OCI-LY7 (cell line): ENCODE results near the gene KCTD17. TPM values are rescaled to one million over a fixed set of nuclear protein-coding genes. Genes with fewer than 3 reads are reported as not detected.

Experiments
- BruUV-seq: library from RNA; stranded (reverse); fragments of 400-500 nt; replicated peaks from 2 replicates; lab custom pipeline; 2021; lab: Mats Ljungman, UMichigan
- CTCF ChIA-PET: fragments of 300-600 bp; sonication (Branson Sonifier 250); formaldehyde crosslinking; loops from one replicate; lab custom pipeline; 2022; ENCODE audit warnings: antibody characterized with exemption; ENCODE audit not compliant: unreplicated experiment; lab: Charles Lee
- POLR2A ChIA-PET: fragments of 300-600 bp; sonication (Branson Sonifier 250); formaldehyde crosslinking; loops from one replicate; lab custom pipeline; 2022; ENCODE audit warnings: antibody characterized with exemption; lab: Charles Lee
- DNase-seq: peaks from one replicate; pipeline ENCODE4 v3.0.0-alpha.2; 2015; ENCODE audit warnings: low spot score
- H2AFZ ChIP-seq: fragments of 200-600 bp; sonication (generic), shearing (Covaris generic); 2 replicates; pipeline ENCODE4 v1.6.1; 2014; ENCODE audit warnings: mild to moderate bottlenecking, antibody characterized with exemption, low read length, moderate library complexity
- H3K27ac ChIP-seq: fragments of 200-600 bp; sonication (generic); 2 replicates; pipeline ENCODE4 v1.5.1; 2014; ENCODE audit warnings: mixed run types, low read depth, mild to moderate bottlenecking, moderate library complexity, low read length, inconsistent platforms; ENCODE audit not compliant: poor library complexity, severe bottlenecking
- H3K36me3 ChIP-seq: fragments of 200-600 bp; sonication (generic); 2 replicates; pipeline ENCODE4 v1.6.1; 2014; ENCODE audit warnings: mild to moderate bottlenecking, antibody characterized with exemption, low read length, moderate library complexity, mixed read lengths; ENCODE audit not compliant: insufficient read depth
- H3K4me1 ChIP-seq: fragments of 200-600 bp; sonication (generic); 2 replicates; pipeline ENCODE4 v1.5.1; 2014; ENCODE audit warnings: mild to moderate bottlenecking, low read length; ENCODE audit not compliant: insufficient read depth, poor library complexity, severe bottlenecking
- H3K4me2 ChIP-seq: fragments of 200-600 bp; sonication (generic); 2 replicates; pipeline ENCODE4 v1.6.1; 2014; ENCODE audit warnings: mild to moderate bottlenecking, low read length
- H3K4me3 ChIP-seq: fragments of 200-600 bp; sonication (generic); 2 replicates; pipeline ENCODE4 v1.5.1; 2014; ENCODE audit warnings: mild to moderate bottlenecking, low read depth, low read length; ENCODE audit not compliant: poor library complexity, severe bottlenecking
- H3K79me2 ChIP-seq: fragments of 200-600 bp; sonication (generic); 2 replicates; pipeline ENCODE4 v1.6.1; 2016; ENCODE audit warnings: low read depth, mild to moderate bottlenecking, low read length, moderate library complexity, mixed read lengths; ENCODE audit not compliant: insufficient read depth
- H3K9me2 ChIP-seq: fragments of 200-600 bp; sonication (generic); 2 replicates; pipeline ENCODE4 v1.6.1; 2016; ENCODE audit warnings: mild to moderate bottlenecking, low read length, mixed read lengths; ENCODE audit not compliant: insufficient read depth
- H3K9me3 ChIP-seq: fragments of 200-600 bp; sonication (generic); 2 replicates; pipeline ENCODE4 v1.6.1; 2014; ENCODE audit warnings: mild to moderate bottlenecking, mixed run types, low read length, mixed read lengths
- H4K20me1 ChIP-seq: fragments of 200-600 bp; sonication (generic); 2 replicates; pipeline ENCODE4 v1.6.1; 2014; ENCODE audit warnings: mild to moderate bottlenecking, antibody characterized with exemption, low read length, moderate library complexity, mixed read lengths; ENCODE audit not compliant: insufficient read depth
- CTCF ChIP-seq: fragments of 200-600 bp; sonication (generic); conservative IDR thresholded peaks from 2 replicates; pipeline ENCODE4 v1.5.1; 2014; ENCODE audit warnings: mild to moderate bottlenecking, antibody characterized with exemption, low read length, moderate library complexity, mixed read lengths
- EZH2phosphoT487 ChIP-seq: fragments of 200-600 bp; sonication (generic); IDR thresholded peaks from 2 replicates; pipeline ENCODE4 v1.6.1; 2018; ENCODE audit warnings: low read depth, borderline replicate concordance, mild to moderate bottlenecking, mixed run types, antibody characterized with exemption, low read length, moderate library complexity, mixed read lengths
- intact Hi-C: fragments of 100-400 bp; cut with micrococcal nuclease; formaldehyde crosslinking; loops from one replicate; pipeline ENCODE4 v1.10.0; 2022; ENCODE audit not compliant: unreplicated experiment
- total RNA-seq, 2 experiments: library from RNA; depleted of rRNA in 1 of 2; stranded (reverse); fragments of >200 nt in 1 of 2; shearing (Covaris generic) in 1 of 2; gene quantifications; 2 replicates each; pipeline ENCODE4 v1.2.3, GENCODE V29; 2014 to 2022

Gene KCTD17
- total RNA-seq, 2 experiments from 2014 or later, result 17.7 to 21.7 TPM

DNA sequence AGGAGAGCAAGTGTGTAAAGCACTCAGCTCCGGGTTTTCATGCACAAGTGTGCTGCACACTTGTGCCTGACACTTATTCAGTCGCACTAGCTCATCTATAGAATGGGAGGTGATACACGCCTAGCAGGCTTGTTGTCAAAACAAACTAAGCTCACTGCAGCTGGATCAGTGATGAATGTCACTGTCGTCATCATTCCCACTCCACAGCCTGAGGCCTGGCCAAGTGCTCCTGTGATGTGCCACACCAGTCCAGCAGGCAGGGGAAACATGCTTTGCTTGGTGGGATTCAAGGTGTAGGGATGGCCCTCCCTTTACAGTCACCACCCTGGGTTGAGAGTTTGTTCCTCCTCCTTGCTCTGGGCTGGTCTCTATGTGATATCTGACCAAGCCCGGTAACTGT lies 25.2 kb upstream of the KCTD17 start:
- TF ChIP-seq CTCF (no peak), EZH2phosphoT487 (no peak)
- no peaks in the 10 kb centered on the region for H3K9me2 ChIP-seq
- peaks cover 15% of the 10 kb centered on the region for H3K36me3 ChIP-seq
- H3K4me2 ChIP-seq, result no peak overlapping the region
- no peaks in the 10 kb centered on the region for H3K9me3 ChIP-seq
- intact Hi-C loops, result no loop called here
- H2AFZ ChIP-seq, result no peak overlapping the region
- ChIA-PET CTCF (interaction anchor here (0.6 kb wide), 1 partner anchor 96 kb away, joined by 3 read pairs; no protein-coding TSS in a partner anchor), POLR2A (interaction anchor here (0.8 kb wide), 1 partner anchor 18 kb away, joined by 6 read pairs; no protein-coding TSS in a partner anchor)
- H3K4me3 ChIP-seq, result no peak overlapping the region
- no peaks in the 10 kb centered on the region for H4K20me1 ChIP-seq
- no TSS peak for BruUV-seq
- H3K79me2 ChIP-seq, result no peaks in the 10 kb centered on the region
- peaks cover 6% of the 10 kb centered on the region for H3K4me1 ChIP-seq
- no peak overlapping the region for H3K27ac ChIP-seq
- no peak for DNase-seq

DNA sequence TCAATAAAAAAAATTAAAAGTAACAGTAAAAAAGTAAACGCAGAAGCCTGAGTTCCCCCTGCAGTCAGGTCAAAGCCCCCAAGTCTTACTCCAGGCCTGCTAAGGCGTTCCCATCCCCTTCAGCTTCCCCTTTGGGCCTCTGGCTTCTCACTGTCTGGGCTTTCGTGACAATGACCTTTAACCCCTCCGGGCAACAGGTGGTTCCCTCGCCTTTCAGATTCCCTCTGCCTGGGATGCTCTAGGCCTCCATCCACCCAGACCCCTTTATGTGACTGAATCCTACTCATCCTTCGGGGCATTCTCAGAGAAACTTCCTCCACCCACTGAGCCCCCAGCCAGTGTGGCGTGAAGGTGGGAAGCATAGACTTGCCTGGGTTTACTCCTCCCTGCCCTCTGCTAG lies 24.0 kb upstream of the KCTD17 start:
- Histone ChIP-seq H3K9me2 (no peaks in the 10 kb centered on the region), H4K20me1 (no peaks in the 10 kb centered on the region), H3K27ac (no peak overlapping the region), H3K79me2 (no peaks in the 10 kb centered on the region), H3K4me2 (no peak overlapping the region), H3K36me3 (peaks cover 15% of the 10 kb centered on the region), H3K9me3 (no peaks in the 10 kb centered on the region), H3K4me3 (no peak overlapping the region), H2AFZ (no peak overlapping the region), H3K4me1 (no peaks in the 10 kb centered on the region)
- TF ChIP-seq CTCF, result no peak
- TF ChIP-seq EZH2phosphoT487, result no peak
- BruUV-seq, result no TSS peak
- ChIA-PET CTCF (no interaction called here), POLR2A (no interaction called here)
- intact Hi-C loops, result no loop called here
- DNase-seq, result no peak

DNA sequence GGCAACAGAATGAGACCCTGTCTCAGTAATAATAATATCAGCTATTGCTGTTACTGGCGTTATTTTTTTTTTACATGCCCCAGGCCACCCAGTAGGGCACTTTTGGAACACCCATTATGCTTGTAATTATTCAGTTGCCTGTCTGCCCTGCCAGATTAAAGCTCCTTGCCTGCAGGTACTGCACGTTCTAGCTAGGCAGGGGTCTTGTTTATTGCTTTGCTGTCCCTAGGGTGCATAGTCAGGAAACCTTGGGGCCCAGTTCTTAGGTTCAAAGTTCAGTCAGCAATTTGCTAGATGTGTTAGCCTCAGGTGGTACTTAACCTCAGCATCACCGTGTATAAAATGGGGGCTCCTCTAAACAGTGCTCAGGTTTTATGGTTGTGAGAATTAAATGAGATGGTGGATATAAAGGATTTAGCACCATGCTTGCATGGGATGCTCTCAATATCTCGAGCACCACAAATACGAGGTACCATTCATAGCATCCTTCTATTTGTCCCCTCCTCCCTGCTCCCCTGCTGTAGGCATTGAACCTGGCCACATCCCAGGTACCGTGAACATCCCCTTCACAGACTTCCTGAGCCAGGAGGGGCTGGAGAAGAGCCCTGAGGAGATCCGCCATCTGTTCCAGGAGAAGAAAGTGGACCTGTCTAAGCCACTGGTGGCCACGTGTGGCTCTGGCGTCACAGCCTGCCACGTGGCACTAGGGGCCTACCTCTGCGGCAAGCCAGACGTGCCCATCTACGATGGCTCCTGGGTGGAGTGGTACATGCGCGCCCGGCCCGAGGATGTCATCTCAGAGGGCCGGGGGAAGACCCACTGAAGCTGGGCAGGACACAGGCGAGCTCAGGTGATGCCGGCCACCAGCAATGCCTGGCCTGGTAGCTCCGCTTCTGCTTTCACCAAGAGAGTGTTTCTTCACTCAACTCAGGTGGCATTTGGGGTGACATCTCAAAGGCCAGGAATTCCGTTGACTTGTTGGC lies 22.6 kb upstream of the KCTD17 start:
- Histone ChIP-seq H3K4me2 (no peak overlapping the region), H3K4me1 (no peaks in the 10 kb centered on the region), H3K9me2 (no peaks in the 10 kb centered on the region), H3K4me3 (no peak overlapping the region), H2AFZ (no peak overlapping the region), H3K27ac (no peak overlapping the region), H3K79me2 (no peaks in the 10 kb centered on the region), H3K9me3 (no peaks in the 10 kb centered on the region), H4K20me1 (no peaks in the 10 kb centered on the region), H3K36me3 (peaks cover 15% of the 10 kb centered on the region)
- CTCF ChIA-PET, result no interaction called here
- TF ChIP-seq CTCF, result no peak
- no peak for TF ChIP-seq EZH2phosphoT487
- no peak for DNase-seq
- POLR2A ChIA-PET, result no interaction called here
- no TSS peak for BruUV-seq
- intact Hi-C loops, result no loop called here
